GM21447 (cell line): Measurements from ENCODE around the gene MANBA.
"Not testable (repeated sequence)": the region's sequence is repeated elsewhere in the genome, so short reads cannot be mapped to it uniquely, and the experiment has no call there.

Source experiments
- ATAC-seq: cut with Tn5 transposase; IDR thresholded peaks from one replicate; pipeline ENCODE4 v1.9.1; 2021; ENCODE audit not compliant: unreplicated experiment

The MANBA gene

GRCh38 chr4:102625232-102625930 is 135.4 kb downstream of the MANBA start:
- peak; percentile 95 for ATAC-seq

DNA sequence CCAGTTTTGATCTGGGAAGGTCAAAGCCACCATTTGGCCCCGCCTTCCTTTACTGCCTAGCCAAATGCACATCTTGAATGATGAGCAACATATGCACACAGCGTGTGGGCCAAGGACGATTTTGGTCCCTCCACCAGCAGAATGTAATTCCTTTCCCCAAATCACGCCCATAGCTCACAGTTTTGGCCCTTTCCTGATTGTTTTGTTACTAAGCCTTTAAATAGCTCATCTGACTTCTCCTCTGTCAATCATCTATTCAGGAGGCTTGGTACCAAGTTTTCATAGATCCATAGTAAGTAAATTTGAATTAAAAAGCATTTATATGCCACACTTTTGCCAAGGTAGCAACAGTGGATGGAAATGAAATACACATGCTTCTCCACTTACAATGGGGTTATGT is 136.3 kb downstream of the MANBA start:
- ATAC-seq, result no peak

- ATAC-seq, result no peak
These were observed 137.1 kb downstream of the MANBA start for GRCh38 chr4:102623622-102624021.

- ATAC-seq, result no peak
These were observed 139.9 kb downstream of the MANBA start for GRCh38 chr4:102620697-102621497.

DNA sequence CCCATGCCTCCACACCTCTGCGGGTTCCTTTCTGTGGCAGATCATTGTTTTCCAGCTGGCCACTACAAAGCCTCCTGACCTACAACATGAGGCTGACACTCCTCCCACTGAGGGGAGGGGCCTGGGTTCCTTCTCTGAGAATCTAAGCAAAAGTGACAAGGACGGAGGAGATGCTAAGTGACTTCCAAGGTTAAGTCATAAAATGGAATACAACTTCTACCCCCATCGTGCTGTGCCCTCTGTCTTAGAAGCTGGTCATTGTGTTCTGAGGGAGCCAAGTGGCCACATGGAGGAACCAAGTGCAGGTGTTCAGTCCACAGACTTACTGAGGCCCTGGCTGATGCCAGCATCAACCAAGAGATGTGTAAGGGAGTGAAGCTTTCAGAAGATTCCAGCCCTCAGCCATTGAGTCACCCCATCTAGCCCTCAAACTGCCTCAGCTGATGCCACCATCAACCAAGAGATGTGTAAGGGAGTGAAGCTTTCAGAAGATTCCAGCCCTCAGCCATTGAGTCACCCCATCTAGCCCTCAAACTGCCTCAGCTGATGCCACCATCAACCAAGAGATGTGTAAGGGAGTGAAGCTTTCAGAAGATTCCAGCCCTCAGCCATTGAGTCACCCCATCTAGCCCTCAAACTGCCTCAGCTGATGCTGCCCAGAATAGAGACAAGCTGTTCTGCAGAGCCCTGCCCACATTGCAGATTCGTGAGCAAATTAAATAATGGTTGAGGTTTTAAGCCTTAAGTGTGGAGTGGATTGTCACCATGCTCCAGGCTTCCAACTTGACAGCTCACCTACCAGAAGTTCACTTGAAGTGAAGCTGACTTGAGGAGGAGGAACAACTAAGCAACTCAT is 140.8 kb downstream of the MANBA start:
- ATAC-seq, result not testable (repeated sequence)

GRCh38 chr4:102619021-102619420 is 141.7 kb downstream of the MANBA start:
- not testable (repeated sequence) for ATAC-seq

GRCh38 chr4:102616636-102617035 is 144.1 kb downstream of the MANBA start:
- ATAC-seq, result no peak

GRCh38 chr4:102614801-102615200 is 146.0 kb downstream of the MANBA start:
- ATAC-seq, result no peak

- peak; percentile 36 for ATAC-seq
These were observed 147.9 kb downstream of the MANBA start for GRCh38 chr4:102612824-102613366.

GRCh38 chr4:102612210-102612609 is 148.6 kb downstream of the MANBA start:
- no peak for ATAC-seq

GRCh38 chr4:102610476-102610875 is 150.3 kb downstream of the MANBA start:
- no peak for ATAC-seq

GRCh38 chr4:102610007-102610406 is 150.8 kb downstream of the MANBA start:
- ATAC-seq, result peak; percentile 43

- ATAC-seq, result no peak
These were observed 152.6 kb downstream of the MANBA start for GRCh38 chr4:102608190-102608589.

DNA sequence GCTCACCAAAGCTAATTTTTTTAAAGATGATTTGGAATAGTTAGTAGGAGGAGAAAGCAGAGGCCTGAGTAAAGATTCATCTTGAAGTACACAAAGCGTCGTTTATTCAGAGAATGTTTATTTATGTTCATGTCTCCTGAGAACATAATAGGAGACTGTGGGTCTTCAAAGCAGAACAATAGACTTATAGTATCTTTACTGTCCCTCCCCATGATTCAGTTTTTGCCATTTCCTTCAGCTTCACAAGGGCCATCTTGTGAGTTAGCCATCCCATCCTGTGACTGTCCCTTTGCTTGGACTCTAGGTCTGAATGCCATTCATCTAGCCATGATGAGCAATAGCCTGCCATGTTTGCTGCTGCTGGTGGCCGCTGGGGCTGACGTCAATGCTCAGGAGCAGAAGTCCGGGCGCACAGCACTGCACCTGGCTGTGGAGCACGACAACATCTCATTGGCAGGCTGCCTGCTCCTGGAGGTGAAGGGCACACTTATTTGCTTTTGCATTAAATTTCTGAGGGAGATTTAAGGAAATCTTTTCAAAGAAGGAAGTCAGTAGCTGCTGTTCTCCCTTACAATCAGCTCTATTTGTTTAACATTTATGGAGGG is 153.8 kb downstream of the MANBA start:
- no peak for ATAC-seq

GRCh38 chr4:102606261-102606660 is 154.5 kb downstream of the MANBA start:
- no peak for ATAC-seq

- ATAC-seq, result no peak
These were observed 156.4 kb downstream of the MANBA start for GRCh38 chr4:102604222-102604940.

DNA sequence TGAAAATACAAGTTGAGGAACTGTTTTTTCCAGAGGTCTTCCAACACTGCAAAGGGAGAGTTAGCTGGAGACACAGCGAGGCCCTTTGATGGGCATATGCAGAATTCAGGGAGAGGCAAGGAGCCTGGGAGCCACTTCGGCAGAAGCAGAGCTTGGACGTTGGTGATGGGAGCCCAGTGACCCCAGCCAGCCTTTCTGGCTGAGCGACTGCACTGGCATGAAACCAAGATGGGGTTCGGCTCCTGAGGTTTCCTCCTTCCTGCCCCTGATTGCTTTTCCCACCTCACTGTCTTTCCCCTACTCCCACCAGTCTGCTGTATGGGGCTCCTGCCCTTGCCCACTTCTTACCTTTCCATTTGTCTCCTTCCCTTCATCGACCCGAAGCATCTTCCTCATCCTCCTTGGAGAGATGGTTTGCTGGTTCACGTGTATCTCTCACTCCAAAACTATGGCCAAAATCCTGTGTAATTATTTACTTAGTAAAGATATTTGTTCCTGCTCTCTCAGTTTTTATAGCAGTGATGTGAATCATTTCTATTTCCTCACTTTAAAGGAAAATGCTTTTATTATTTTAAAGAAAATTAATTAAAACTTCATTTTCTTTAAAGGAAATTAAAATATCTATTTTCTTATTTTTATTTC is 159.1 kb downstream of the MANBA start:
- no peak for ATAC-seq

DNA sequence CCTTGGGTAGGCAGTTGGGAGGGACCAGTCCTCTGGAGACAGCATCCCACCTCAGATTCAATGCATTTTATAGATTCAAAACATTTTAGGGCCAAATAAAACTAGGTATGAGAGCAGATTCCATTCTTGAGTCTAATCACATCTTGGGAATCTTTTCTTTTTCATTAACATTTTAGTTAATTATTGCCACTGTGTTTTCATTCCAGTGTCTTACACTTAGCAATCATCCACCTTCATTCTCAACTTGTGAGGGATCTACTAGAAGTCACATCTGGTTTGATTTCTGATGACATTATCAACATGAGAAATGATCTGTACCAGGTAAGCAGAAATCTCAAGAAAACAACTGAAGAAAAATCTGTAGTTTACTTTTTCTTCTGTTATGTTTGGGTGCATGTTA is 160.1 kb downstream of the MANBA start:
- no peak for ATAC-seq

DNA sequence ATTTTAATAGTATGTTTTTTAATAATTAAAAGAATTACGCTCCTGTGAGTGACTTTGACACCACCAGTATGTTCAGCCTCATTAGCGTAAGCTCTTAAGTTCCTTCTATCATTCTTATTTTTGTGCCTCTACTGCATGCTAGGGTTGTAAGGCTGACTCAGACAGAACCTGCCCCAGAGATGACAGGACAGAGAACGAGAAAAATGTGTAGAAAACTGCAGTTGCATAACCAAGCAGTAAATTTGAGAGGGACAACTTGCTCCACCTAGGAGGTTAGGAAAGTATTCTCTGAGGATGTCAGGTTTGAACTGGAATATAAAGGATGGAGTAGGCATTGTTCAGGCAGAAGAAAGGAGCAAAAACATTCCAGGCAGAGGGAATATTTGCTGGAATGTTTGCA is 160.9 kb downstream of the MANBA start:
- no peak for ATAC-seq

- no peak for ATAC-seq
These were observed 161.3 kb downstream of the MANBA start for GRCh38 chr4:102599455-102599854.
